Measurements from ENCODE around the gene KCNAB1.

DNA sequence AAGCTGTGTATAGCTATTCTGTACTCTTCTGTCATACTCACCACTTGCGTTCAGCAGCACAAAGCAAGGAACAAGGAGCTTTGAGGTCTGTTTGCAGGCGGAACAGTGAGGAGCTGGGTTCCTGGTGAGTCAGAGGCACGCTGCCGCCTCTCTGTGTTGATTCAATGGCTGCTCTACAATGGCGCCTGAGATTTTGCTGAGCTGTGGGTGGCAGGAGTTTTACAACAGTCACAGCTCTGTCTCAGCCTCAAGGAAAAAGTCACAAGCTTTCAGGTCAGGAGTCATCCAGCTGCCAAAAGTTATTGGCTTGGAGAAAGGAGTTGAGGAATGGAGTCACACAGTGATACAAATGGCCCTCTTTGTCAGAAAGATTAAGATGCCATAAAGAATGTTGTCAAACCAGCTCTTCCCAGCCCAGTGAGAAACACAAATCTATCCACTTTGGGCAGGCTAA, 336.4 kb downstream of the KCNAB1 start:
- TF ChIP-seq, protein P1, sequence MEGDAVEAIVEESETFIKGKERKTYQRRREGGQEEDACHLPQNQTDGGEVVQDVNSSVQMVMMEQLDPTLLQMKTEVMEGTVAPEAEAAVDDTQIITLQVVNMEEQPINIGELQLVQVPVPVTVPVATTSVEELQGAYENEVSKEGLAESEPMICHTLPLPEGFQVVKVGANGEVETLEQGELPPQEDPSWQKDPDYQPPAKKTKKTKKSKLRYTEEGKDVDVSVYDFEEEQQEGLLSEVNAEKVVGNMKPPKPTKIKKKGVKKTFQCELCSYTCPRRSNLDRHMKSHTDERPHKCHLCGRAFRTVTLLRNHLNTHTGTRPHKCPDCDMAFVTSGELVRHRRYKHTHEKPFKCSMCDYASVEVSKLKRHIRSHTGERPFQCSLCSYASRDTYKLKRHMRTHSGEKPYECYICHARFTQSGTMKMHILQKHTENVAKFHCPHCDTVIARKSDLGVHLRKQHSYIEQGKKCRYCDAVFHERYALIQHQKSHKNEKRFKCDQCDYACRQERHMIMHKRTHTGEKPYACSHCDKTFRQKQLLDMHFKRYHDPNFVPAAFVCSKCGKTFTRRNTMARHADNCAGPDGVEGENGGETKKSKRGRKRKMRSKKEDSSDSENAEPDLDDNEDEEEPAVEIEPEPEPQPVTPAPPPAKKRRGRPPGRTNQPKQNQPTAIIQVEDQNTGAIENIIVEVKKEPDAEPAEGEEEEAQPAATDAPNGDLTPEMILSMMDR (IDR thresholded peaks at IDR 0.05 in 2 of 3, conservative IDR thresholded peaks at IDR 0.05 in 1 of 3; ENCODE audit: borderline replicate concordance in 1 of 3, insufficient read depth in 1 of 3, low read depth in 2 of 3, low read length in 2 of 3): no peak
- TF ChIP-seq EGR1 (IDR thresholded peaks at IDR 0.05; ENCODE audit: low read depth) (no peak), POLR2A (IDR thresholded peaks at IDR 0.05; ENCODE audit: borderline replicate concordance, extremely low read depth, insufficient read depth, insufficient read length) (no peak), EZH2phosphoT487 (IDR thresholded peaks at IDR 0.05; ENCODE audit: borderline replicate concordance) (no peak), EZH2 (IDR thresholded peaks at IDR 0.05) (no peak), SIN3A (IDR thresholded peaks at IDR 0.05; ENCODE audit: low read depth) (no peak), YY1 (IDR thresholded peaks at IDR 0.05; ENCODE audit: extremely low read depth, insufficient replicate concordance, low read depth, low read length) (no peak), SP1 (IDR thresholded peaks at IDR 0.05; ENCODE audit: low read depth) (no peak), ZFX (IDR thresholded peaks at IDR 0.05) (no peak), POLR2AphosphoS5 (IDR thresholded peaks at IDR 0.05; ENCODE audit: low read depth, low read length) (no peak)
- TF ChIP-seq, protein P2, sequence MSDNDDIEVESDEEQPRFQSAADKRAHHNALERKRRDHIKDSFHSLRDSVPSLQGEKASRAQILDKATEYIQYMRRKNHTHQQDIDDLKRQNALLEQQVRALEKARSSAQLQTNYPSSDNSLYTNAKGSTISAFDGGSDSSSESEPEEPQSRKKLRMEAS (IDR thresholded peaks at IDR 0.05): no peak
- TF ChIP-seq, protein P3, sequence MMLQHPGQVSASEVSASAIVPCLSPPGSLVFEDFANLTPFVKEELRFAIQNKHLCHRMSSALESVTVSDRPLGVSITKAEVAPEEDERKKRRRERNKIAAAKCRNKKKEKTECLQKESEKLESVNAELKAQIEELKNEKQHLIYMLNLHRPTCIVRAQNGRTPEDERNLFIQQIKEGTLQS (IDR thresholded peaks at IDR 0.05): no peak

All from HCT116 (cell line).